GM08714 (cell line): ENCODE results near the gene TIMM17A.
"Not testable (repeated sequence)": the region's sequence is repeated elsewhere in the genome, so short reads cannot be mapped to it uniquely, and the experiment has no call there.

Experiments
- H3K4me3 ChIP-seq: fragments of 200-500 bp; sonication (Bioruptor generic); 2 replicates; pipeline ENCODE4 v1.5.1; 2014; ENCODE audit warnings: mild to moderate bottlenecking, low read length, inconsistent platforms
- ZNF274 ChIP-seq: IDR thresholded peaks from 2 replicates; pipeline ENCODE4 v1.6.1; 2012; ENCODE audit warnings: mild to moderate bottlenecking, low read depth, low read length

TIMM17A gene

DNA sequence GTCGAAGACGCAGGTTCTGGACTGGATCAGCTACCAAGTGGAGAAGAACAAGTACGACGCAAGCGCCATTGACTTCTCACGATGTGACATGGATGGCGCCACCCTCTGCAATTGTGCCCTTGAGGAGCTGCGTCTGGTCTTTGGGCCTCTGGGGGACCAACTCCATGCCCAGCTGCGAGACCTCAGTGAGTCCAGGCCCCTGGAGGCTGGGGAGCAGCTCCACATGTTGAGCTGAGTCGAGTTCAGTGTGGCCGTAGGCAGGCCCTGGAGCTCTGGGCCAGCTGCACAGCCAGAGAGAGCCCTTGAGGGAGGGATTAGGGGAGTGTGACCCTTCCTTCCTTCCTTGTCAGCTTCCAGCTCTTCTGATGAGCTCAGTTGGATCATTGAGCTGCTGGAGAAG, 56.7 kb downstream of the TIMM17A start:
- no peak overlapping the region for H3K4me3 ChIP-seq
- TF ChIP-seq ZNF274: no peak

DNA sequence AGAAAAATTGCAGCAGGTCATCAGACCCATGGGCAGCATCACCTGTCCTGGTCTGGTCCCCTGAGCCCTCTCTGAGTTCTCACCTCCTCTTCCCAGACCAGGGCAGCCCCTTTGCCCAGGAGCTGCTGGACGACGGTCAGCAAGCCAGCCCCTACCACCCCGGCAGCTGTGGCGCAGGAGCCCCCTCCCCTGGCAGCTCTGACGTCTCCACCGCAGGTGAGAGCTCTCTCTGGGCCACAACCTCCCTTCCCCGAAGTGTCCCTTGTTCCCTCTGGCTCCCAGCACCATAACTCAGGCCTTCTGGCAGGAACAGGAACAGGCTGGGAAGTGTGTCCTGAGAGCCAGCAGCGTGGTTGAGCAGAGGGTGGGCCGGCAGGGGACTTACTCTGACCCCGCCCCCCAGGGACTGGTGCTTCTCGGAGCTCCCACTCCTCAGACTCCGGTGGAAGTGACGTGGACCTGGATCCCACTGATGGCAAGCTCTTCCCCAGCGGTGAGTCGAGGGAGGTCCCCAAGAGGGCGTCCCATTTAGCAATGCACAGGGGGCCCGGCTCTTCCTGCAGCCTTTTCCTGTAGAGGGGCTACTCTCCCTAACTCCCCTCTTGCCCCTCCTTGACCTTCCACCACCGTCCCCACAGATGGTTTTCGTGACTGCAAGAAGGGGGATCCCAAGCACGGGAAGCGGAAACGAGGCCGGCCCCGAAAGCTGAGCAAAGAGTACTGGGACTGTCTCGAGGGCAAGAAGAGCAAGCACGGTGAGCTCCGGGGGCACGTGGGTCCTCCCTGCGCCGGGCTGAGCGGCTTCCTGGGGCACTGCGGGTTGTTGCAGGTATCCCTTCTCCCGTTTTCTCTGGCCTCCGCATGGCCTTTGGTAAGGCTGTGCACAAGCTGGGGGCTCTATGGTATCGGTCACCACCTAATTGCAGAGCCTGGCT, 57.5 kb downstream of the TIMM17A start:
- H3K4me3 ChIP-seq: no peak overlapping the region
- no peak for TF ChIP-seq ZNF274

GRCh38 chr1:202013603-202014002, 58.3 kb downstream of the TIMM17A start:
- no peak for TF ChIP-seq ZNF274
- H3K4me3 ChIP-seq: no peak overlapping the region

- no peak for TF ChIP-seq ZNF274
- H3K4me3 ChIP-seq: no peak overlapping the region
Measured at GRCh38 chr1:202014060-202014459, 58.8 kb downstream of the TIMM17A start.

GRCh38 chr1:202014915-202015661, 59.8 kb downstream of the TIMM17A start:
- no peak for TF ChIP-seq ZNF274
- H3K4me3 ChIP-seq: no peak overlapping the region

DNA sequence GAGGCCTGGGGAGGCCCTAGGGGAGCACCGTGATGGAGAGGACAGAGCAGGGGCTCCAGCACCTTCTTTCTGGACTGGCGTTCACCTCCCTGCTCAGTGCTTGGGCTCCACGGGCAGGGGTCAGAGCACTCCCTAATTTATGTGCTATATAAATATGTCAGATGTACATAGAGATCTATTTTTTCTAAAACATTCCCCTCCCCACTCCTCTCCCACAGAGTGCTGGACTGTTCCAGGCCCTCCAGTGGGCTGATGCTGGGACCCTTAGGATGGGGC, 60.3 kb downstream of the TIMM17A start:
- no peak for TF ChIP-seq ZNF274
- no peak overlapping the region for H3K4me3 ChIP-seq

GRCh38 chr1:202016022-202016810, 60.9 kb downstream of the TIMM17A start:
- no peak overlapping the region for H3K4me3 ChIP-seq
- TF ChIP-seq ZNF274: no peak

DNA sequence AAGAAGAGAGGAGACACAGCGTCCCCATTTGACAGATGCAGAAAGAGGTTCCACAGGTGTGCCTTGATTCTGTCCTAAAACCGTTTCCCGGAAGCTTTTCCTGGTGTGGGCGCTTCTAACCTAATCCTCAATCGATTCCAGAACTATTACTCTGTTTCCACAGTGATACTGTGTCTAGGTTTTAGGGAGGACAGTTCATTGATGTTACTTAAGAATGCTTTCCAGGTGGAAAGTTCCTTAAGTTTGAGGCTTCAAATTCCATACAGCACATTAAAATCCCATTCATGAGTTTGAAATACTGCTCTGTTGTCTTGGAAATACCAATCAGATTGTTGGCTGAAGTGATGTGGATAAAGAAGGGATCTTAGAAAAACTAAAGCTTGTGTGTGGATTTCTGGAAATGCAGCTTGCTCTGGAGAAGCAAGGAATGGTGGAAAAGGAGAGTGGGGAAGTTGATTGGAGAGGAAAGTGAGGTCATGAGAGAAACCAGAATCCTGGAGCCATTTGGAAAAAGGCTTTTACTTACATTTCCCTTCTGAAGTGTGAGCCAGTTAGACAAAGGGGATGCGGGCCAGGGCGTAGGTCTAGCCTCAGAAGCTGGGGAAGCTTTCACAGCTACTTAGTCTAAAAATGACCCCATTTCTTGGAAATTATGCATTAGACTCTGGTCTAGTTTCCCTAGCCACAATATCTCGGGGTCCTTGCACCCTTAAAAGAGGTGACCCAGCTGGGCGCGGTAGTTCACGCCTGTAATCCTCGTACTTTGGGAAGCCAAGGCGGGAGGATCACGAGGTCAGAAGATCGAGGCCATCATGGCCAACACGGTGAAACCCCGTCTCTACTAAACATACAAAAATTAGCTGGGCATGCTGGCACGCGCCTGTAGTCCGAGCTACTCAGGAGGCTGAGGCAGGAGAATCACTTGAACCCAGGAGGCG, 61.8 kb downstream of the TIMM17A start:
- no peak for TF ChIP-seq ZNF274
- H3K4me3 ChIP-seq: no peak overlapping the region

DNA sequence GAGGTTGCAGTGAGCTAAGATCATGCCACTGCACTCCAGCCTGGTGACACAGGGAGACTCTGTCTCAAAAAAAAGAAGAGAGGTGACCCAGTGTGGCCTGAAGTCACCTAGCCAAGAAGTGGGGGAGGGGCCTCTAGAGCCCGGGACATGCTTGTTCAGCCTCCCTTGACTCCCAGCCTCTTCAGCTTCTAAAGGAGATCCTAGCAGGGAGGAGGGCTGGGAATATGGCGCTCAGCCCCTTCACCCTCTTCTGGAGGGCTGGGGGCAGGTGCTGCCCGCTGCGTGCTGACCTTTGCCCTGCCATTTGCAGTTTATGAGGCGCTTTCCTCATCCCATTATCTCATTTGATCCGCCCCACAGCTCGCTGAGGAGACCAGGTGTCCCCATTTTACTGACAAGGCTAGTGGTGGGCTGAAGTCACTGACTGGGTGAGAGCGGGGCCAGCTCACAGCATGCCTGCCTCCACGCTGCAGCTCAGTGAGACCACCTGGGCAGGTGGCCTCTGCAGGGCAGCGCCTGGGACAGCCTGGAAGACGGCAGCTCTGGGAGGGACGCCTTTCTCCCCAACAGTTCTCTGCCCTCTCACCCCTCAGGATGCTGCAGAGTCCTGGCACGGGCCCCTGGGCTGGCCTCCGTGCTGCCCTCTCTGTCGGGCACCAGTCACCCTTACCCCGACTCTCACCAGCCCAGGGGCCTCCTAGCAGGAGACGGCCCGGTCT, 62.6 kb downstream of the TIMM17A start:
- H3K4me3 ChIP-seq: no peak overlapping the region
- no peak for TF ChIP-seq ZNF274

DNA sequence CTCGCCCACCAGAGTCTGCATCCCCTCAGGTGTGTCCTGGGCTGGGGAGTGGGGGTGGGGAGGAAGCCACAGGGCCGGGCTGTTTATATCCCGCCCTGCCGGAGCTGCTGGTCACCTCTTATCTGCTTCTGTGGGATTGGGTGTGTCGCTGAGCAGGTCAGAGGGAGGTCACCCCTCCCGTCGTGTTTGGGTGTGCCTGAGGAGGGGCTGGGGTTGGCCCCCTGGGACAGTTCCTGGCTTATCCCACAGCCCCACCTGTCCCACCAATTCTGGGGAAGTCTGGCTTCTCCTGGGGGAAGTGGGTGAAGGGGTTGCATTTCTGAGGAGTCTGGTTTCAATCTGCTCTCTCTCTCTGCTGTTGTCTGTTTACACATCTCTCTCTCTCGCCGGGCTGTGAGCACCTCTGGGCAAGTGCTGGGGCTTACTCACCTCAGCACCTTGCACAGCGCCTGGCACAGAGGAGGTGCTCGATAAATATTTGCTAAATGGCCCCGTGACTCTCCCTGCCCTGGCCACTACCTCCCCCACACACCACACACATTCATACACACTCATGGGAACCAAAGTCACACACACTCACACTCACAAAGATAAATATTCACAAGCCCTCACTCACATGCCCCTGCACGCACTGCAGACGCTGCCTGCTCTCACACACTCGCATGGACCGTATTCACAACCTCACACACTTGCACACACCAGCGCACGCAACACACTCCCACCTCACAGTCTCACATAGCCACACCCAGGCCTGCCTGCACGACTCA, 63.3 kb downstream of the TIMM17A start:
- no peak overlapping the region for H3K4me3 ChIP-seq
- no peak for TF ChIP-seq ZNF274

- H3K4me3 ChIP-seq: not testable (repeated sequence)
Measured at GRCh38 chr1:202019235-202019558, 63.9 kb downstream of the TIMM17A start.
